ENCODE results near the gene IGSF9B. TPM values are rescaled to one million over a fixed set of nuclear protein-coding genes. Genes with fewer than 3 reads are reported as not detected.

IGSF9B gene
- total and polyA plus RNA-seq, 2 experiments from 2014 or later: 0.30 to 0.65 TPM

DNA sequence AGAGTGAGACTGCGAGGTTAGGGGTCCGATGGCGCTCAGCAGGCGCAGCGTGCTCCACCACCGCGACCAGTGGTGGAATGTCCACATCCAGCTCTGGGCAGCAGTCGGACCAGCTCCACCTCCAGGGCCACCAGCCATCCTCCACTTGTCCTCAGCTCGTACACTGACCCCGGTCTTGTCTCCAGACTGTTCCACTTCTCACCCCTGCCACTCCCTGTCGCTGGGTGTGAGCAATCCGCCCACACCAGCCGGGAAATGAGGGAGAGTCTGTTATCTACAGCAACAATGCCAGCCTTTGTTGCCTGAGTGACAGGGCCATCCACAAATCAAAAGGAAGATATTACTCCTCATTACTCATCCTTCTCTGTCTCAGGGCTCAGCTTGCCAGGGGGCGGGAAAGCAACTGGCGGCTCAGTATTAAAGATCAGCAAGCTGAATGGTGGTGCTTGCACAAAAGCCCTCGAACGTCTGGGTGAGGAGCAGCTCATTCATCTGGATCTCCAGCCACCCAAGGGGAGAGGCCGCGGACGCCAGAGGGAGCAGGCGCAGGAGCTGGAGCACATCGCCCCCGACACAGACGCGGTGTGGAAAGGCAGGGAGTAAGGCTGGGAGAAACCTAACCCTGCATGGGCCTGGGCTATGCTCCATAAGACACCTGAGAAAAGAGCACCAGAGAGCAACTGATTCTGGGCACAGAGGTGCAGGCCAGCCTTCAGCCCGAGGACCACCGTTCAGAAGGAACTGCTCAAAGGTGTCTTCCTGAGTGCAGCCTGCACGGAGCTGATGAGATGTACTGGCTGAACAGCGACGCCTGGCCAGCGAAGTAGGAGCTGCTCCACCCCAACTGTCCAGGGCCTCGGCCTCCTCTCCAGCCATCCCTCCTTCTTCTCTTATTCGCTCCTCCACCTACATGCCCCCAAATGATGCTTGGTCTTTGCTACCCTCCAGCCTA, 21.9 kb downstream of the IGSF9B start:
- Histone ChIP-seq H3K79me2 (no peaks in the 10 kb centered on the region), H3K27me3 (no peaks in the 10 kb centered on the region), H3K36me3 (replicated peaks; ENCODE audit: insufficient read depth, low read depth) (no peaks in the 10 kb centered on the region), H3K9me2 (replicated peaks; ENCODE audit: insufficient read depth) (no peaks in the 10 kb centered on the region), H3K4me3 (no peak overlapping the region), H2AFZ (no peak overlapping the region), H3K4me2 (no peak overlapping the region), H3K4me1 (ENCODE audit: insufficient read depth) (no peaks in the 10 kb centered on the region), H3K9me3 (ENCODE audit: low read depth) (no peaks in the 10 kb centered on the region), H4K20me1 (ENCODE audit: insufficient read depth, poor library complexity, severe bottlenecking) (no peaks in the 10 kb centered on the region), H3K27ac (no peak overlapping the region)
- 88% methylated on average over 33 of the region's 33 CpGs for WGBS (ENCODE audit: low lambda C conversion rate, missing lambda C conversion rate)
- DNase-seq (ENCODE audit: low spot score): no peak
- TF ChIP-seq, protein P1, sequence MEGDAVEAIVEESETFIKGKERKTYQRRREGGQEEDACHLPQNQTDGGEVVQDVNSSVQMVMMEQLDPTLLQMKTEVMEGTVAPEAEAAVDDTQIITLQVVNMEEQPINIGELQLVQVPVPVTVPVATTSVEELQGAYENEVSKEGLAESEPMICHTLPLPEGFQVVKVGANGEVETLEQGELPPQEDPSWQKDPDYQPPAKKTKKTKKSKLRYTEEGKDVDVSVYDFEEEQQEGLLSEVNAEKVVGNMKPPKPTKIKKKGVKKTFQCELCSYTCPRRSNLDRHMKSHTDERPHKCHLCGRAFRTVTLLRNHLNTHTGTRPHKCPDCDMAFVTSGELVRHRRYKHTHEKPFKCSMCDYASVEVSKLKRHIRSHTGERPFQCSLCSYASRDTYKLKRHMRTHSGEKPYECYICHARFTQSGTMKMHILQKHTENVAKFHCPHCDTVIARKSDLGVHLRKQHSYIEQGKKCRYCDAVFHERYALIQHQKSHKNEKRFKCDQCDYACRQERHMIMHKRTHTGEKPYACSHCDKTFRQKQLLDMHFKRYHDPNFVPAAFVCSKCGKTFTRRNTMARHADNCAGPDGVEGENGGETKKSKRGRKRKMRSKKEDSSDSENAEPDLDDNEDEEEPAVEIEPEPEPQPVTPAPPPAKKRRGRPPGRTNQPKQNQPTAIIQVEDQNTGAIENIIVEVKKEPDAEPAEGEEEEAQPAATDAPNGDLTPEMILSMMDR (IDR thresholded peaks at IDR 0.05; ENCODE audit: poor library complexity): no peak

DNA sequence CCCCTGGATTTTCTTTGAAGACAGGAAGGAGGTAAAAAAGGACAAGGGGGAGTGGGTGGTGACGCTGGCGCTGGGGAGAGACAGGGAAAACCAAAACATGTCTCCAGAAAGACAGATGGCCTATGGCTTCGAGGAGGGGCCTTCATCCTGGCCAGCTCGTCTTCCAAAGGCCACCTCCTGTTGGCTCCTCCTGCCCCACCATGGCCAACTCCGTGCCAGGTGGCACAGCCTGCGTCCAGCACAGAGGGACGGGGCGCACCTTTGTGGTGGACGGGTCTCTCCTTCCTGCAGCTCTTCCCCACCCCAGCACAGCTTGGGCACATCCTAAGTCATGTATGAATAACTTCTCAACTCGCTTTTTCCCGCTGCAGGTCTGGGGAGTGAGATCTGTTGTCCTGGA, 22.7 kb downstream of the IGSF9B start:
- DNase-seq (ENCODE audit: low spot score): no peak
- Histone ChIP-seq H3K4me3 (no peak overlapping the region), H3K9me3 (ENCODE audit: low read depth) (no peaks in the 10 kb centered on the region), H4K20me1 (ENCODE audit: insufficient read depth, poor library complexity, severe bottlenecking) (no peaks in the 10 kb centered on the region), H3K4me2 (no peak overlapping the region), H3K9me2 (replicated peaks; ENCODE audit: insufficient read depth) (no peaks in the 10 kb centered on the region), H3K27me3 (no peaks in the 10 kb centered on the region), H3K36me3 (replicated peaks; ENCODE audit: insufficient read depth, low read depth) (no peaks in the 10 kb centered on the region), H3K4me1 (ENCODE audit: insufficient read depth) (no peaks in the 10 kb centered on the region), H2AFZ (no peak overlapping the region), H3K79me2 (no peaks in the 10 kb centered on the region), H3K27ac (no peak overlapping the region)
- 94% methylated on average over 11 of the region's 11 CpGs for WGBS (ENCODE audit: low lambda C conversion rate, missing lambda C conversion rate)
- no peak for TF ChIP-seq EZH2 (IDR thresholded peaks at IDR 0.05; ENCODE audit: borderline replicate concordance)
- TF ChIP-seq, protein P1 (IDR thresholded peaks at IDR 0.05; ENCODE audit: poor library complexity): no peak
- no peak for TF ChIP-seq EZH2phosphoT487 (IDR thresholded peaks at IDR 0.05; ENCODE audit: low read depth, severe bottlenecking, unreplicated experiment)

DNA sequence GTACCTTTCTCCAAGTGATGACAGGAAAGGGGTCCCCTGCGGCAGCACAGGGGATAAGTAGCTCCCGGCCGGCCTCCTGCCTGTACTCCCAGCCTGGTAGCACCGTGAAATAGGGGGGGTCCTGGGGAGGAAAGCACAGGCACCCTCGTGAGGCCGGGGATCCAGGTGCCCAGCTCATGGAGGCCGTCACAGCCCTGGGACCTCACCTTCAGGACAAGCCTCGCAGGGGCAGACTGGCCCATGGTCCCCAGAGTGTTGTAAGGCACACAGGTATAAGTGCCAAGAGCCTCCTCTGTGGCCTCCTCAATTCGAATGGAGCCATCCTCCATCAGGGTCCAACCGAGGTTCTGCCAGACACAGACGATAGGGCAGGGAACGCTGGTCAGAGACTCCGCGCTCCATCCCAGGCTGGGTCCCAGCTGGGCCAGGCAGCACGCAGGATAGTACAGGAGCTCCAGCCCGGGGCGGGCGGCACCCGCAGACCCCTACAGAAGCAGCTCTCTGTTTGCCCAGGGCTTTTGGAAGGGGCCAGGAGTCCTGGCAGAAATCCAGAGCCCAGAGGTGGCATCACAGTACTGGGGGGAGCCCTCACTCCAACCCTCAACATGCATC, 25.2 kb downstream of the IGSF9B start:
- no peak overlapping the region for H3K4me3 ChIP-seq
- no peak overlapping the region for H2AFZ ChIP-seq
- no peak for DNase-seq (ENCODE audit: low spot score)
- no peaks in the 10 kb centered on the region for H3K9me2 ChIP-seq (replicated peaks; ENCODE audit: insufficient read depth)
- no peak overlapping the region for H3K27ac ChIP-seq
- TF ChIP-seq, protein P1 (IDR thresholded peaks at IDR 0.05; ENCODE audit: poor library complexity): no peak
- no peak for TF ChIP-seq EZH2 (IDR thresholded peaks at IDR 0.05; ENCODE audit: borderline replicate concordance)
- TF ChIP-seq EZH2phosphoT487 (IDR thresholded peaks at IDR 0.05; ENCODE audit: low read depth, severe bottlenecking, unreplicated experiment): no peak
- no peaks in the 10 kb centered on the region for H3K9me3 ChIP-seq (ENCODE audit: low read depth)
- H3K36me3 ChIP-seq (replicated peaks; ENCODE audit: insufficient read depth, low read depth): no peaks in the 10 kb centered on the region
- no peaks in the 10 kb centered on the region for H3K4me1 ChIP-seq (ENCODE audit: insufficient read depth)
- H3K4me2 ChIP-seq: no peak overlapping the region
- no peaks in the 10 kb centered on the region for H4K20me1 ChIP-seq (ENCODE audit: insufficient read depth, poor library complexity, severe bottlenecking)
- H3K27me3 ChIP-seq: no peaks in the 10 kb centered on the region
- WGBS (ENCODE audit: low lambda C conversion rate, missing lambda C conversion rate): 95% methylated on average over 17 of the region's 19 CpGs
- H3K79me2 ChIP-seq: no peaks in the 10 kb centered on the region
